Left lung (tissue), 10 donors: ENCODE data around the gene PKNOX2. TPM values are rescaled to one million over a fixed set of nuclear protein-coding genes. Genes with fewer than 3 reads are reported as not detected.

Source experiments
- ATAC-seq: fragments of 200-7000 bp; cut with Tn5 transposase; one replicate; pipeline ENCODE4 v1.9.1; 2020; ENCODE audit warnings: moderate library complexity
- DNase-seq, 4 donors: peaks; one replicate each; pipeline ENCODE4 v3.0.0-alpha.2; 2013 to 2020
- H3K27ac ChIP-seq, 2 donors: fragments of 200-600 bp; sonication (generic) in 1 of 2; one replicate each; pipeline versions ENCODE4 v1.5.0 to v1.8.0; 2020 to 2021
- H3K27me3 ChIP-seq, 2 donors: fragments of 200-600 bp; sonication (generic) in 1 of 2; one replicate each; pipeline versions ENCODE4 v1.5.0 to v1.8.0; 2020 to 2021
- H3K36me3 ChIP-seq, 2 donors: fragments of 200-600 bp; sonication (generic) in 1 of 2; one replicate each; pipeline versions ENCODE4 v1.5.0 to v1.8.0; 2020 to 2021
- H3K4me1 ChIP-seq, 2 donors: fragments of 200-600 bp; one replicate each; pipeline ENCODE4 v1.8.0; 2021
- H3K4me3 ChIP-seq, 2 donors: fragments of 200-600 bp; sonication (generic) in 1 of 2; one replicate each; pipeline versions ENCODE4 v1.5.0 to v1.8.0; 2020 to 2021; ENCODE audit warnings: mild to moderate bottlenecking in 1 of 2
- H3K9me3 ChIP-seq, 2 donors: fragments of 200-600 bp; sonication (generic) in 1 of 2; one replicate each; pipeline versions ENCODE4 v1.5.0 to v1.8.0; 2020 to 2021
- intact Hi-C, 2 donors: fragments of 100-400 bp; cut with DNase I; formaldehyde crosslinking; loops; one replicate each; pipeline versions ENCODE4 v1.11.2 to v1.14.2; 2022
- polyA plus RNA-seq, 6 donors: library from polyadenylated mRNA; unstranded; fragments of 120-200 nt; gene quantifications; one replicate each; pipeline ENCODE4 v1.2.1, GENCODE V29; 2013; ENCODE audit not compliant: insufficient read length in 6 of 6
- total RNA-seq, 2 donors: library from RNA; stranded (reverse); fragmentation: NEBNext Ultra II Directional; extraction: Animal tissue kit (Norgen Biotek cat#: 25700); gene quantifications; one replicate each; pipeline ENCODE4 v1.2.1, GENCODE V29; 2021
- TF ChIP-seq, protein P1 (sequence below), 2 donors: fragments of 200-600 bp; sonication (generic) in 1 of 2; IDR thresholded peaks; one replicate each; pipeline versions ENCODE4 v1.5.0 to v1.8.0; 2021; ENCODE audit warnings: antibody characterized with exemption in 2 of 2
- donor health status: DM: no; HTN: yes; CAD: no.
- donor health status: DM: no; HTN: no; CAD: no.

Gene PKNOX2
- total and polyA plus RNA-seq, 8 donors: 6.7 to 18.9 (median 16.7) TPM

GRCh38 chr11:125247431-125247830 is 82.9 kb downstream of the PKNOX2 start:
- Histone ChIP-seq H3K4me3 (no peak overlapping the region), H3K27ac (no peak overlapping the region), H3K4me1 (no peaks in the 10 kb centered on the region), H3K36me3 (no peaks in the 10 kb centered on the region), H3K9me3 (no peaks in the 10 kb centered on the region), H3K27me3 (no peaks in the 10 kb centered on the region)
- intact Hi-C loops: no loop called here
- ATAC-seq (no peak), DNase-seq (no peak)
- TF ChIP-seq, protein P1, sequence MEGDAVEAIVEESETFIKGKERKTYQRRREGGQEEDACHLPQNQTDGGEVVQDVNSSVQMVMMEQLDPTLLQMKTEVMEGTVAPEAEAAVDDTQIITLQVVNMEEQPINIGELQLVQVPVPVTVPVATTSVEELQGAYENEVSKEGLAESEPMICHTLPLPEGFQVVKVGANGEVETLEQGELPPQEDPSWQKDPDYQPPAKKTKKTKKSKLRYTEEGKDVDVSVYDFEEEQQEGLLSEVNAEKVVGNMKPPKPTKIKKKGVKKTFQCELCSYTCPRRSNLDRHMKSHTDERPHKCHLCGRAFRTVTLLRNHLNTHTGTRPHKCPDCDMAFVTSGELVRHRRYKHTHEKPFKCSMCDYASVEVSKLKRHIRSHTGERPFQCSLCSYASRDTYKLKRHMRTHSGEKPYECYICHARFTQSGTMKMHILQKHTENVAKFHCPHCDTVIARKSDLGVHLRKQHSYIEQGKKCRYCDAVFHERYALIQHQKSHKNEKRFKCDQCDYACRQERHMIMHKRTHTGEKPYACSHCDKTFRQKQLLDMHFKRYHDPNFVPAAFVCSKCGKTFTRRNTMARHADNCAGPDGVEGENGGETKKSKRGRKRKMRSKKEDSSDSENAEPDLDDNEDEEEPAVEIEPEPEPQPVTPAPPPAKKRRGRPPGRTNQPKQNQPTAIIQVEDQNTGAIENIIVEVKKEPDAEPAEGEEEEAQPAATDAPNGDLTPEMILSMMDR (IDR thresholded peaks at IDR 0.05): no peak

DNA sequence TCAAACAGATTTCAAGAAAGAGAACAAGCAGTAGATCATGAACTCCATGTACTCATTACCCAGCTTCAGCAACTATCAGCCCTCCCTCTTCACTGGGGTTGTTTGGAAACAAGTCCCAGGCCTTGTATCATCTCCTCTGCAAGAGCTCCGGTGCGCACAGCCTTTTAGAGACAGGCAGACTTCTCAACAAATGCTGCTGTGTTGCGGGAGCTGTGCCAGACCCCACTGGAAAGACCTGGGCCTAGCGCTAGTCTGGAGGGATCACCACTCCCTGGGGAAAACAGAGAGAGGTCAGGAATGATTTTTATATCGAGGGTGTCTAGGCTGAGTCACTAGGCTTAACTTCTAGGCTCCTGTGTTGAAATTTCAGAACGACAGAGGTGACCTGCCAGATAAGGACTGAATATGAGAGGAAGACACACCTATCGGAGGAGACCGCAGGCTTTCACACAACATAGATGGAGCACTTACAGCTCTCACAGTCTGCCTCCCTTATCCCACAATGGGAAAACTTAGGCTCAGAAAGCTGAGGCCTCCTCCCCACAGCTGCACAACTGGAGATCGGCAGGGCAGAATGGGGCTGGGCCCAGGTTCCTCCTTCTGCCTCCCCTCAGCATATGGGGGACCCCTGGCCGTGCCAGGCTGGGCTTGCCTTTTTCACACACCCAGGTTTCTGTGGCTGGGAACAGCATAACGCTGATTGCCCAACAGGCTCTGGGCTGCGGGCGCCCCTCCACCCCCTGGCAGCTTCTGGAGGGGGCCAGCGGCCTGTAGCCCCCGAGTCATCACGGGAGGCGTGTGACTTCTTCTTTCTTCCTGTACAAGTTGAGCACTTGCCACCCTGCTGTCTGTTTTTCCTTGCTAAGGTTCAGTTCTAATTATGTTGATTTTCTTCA is 86.0 kb downstream of the PKNOX2 start:
- no peaks in the 10 kb centered on the region for H3K27me3 ChIP-seq
- no peaks in the 10 kb centered on the region for H3K36me3 ChIP-seq
- H3K27ac ChIP-seq: no peak overlapping the region
- TF ChIP-seq, protein P1 (IDR thresholded peaks at IDR 0.05): no peak
- no peaks in the 10 kb centered on the region for H3K4me1 ChIP-seq
- no peak overlapping the region for H3K4me3 ChIP-seq
- H3K9me3 ChIP-seq: no peaks in the 10 kb centered on the region
- intact Hi-C loops: no loop called here
- ATAC-seq (no peak), DNase-seq (peak in 1 of 4 donors; percentile 54)

- Histone ChIP-seq H3K4me3 (no peak overlapping the region), H3K36me3 (no peaks in the 10 kb centered on the region), H3K27ac (no peak overlapping the region), H3K4me1 (no peaks in the 10 kb centered on the region), H3K9me3 (no peaks in the 10 kb centered on the region), H3K27me3 (no peaks in the 10 kb centered on the region)
- peak in 1 of 4 donors; percentile 63 for DNase-seq
- intact Hi-C loops: no loop called here
- no peak for ATAC-seq
- TF ChIP-seq, protein P1 (IDR thresholded peaks at IDR 0.05): no peak
Observed at GRCh38 chr11:125251214-125251545, 86.6 kb downstream of the PKNOX2 start.

- Histone ChIP-seq H3K27ac (no peak overlapping the region), H3K27me3 (no peaks in the 10 kb centered on the region), H3K36me3 (no peaks in the 10 kb centered on the region), H3K9me3 (no peaks in the 10 kb centered on the region), H3K4me1 (no peaks in the 10 kb centered on the region), H3K4me3 (no peak overlapping the region)
- intact Hi-C loops: no loop called here
- DNase-seq (no peak), ATAC-seq (peak; percentile 64)
- TF ChIP-seq, protein P1 (IDR thresholded peaks at IDR 0.05): no peak
Observed at GRCh38 chr11:125251956-125252355, 87.4 kb downstream of the PKNOX2 start.

DNA sequence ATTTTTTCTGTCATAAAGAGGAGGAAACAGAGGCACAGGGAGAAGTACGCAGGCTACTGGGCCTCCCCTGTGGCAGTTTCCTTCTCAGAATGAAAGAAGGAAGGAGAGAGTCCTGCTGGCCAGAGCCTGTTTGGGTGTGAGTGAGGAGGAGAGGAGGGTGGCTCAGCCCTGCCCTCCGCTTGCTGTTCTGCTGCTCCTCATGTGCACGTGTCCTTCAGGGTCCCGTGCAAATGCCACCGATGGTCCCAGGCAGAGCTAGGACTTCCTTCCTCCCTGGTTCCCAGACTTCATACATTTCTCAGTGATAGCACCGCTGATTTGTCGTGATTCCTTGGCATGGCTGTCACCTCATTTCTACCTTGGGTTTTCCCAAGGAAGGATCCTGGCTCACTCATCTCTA is 88.7 kb downstream of the PKNOX2 start:
- TF ChIP-seq, protein P1 (IDR thresholded peaks at IDR 0.05): no peak
- no peaks in the 10 kb centered on the region for H3K9me3 ChIP-seq
- no peak overlapping the region for H3K4me3 ChIP-seq
- no peaks in the 10 kb centered on the region for H3K36me3 ChIP-seq
- ATAC-seq: no peak
- intact Hi-C loops: no loop called here
- no peaks in the 10 kb centered on the region for H3K27me3 ChIP-seq
- H3K4me1 ChIP-seq: no peaks in the 10 kb centered on the region
- DNase-seq: no peak
- no peak overlapping the region for H3K27ac ChIP-seq
